MV-4-11 (cell line): ENCODE results near the gene MARVELD2.
"Not testable (repeated sequence)": the region's sequence is repeated elsewhere in the genome, so short reads cannot be mapped to it uniquely, and the experiment has no call there.

Source experiments
- DNase-seq: peaks from one replicate; lab custom pipeline; 2025; lab: John Stamatoyannopoulos, UW

The MARVELD2 gene

DNA sequence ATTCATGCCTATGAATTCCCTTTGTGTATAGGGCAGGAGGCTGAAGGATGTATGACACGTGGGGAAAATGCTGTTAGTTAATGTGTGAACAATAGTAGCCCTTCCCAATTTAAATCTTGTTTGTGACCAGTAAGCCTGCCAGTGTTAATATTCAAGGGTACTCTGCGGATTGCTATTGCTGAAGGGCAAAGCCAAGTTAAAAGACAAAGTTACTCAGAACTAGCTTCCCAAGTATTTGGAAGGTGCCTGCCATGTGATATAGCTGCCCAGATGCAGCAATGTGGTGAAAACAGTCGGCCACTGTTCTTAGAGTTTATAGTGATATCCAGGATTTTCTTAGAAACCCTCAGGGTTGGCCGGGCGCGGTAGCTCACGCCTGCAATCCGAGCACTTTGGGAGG is 34.6 kb downstream of the MARVELD2 start:
- DNase-seq, result no peak

DNA sequence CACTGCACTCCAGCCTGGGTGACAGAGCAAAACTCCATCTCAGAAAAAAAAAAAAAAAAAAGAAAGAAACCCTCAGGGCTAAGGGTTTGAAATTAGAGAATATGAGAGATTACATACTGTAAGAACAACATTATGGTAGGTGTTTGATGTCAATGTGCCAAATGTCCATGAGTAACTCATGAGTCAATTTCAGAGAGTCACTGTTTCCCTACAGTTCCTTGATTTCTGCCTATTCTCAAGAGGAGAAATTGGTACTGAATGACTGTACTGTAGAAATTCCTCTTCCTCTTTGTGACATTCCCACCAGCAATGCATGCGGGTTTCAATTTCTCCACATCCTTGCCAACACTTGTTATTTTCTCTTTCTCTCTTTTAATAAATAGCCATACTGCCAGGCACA is 35.2 kb downstream of the MARVELD2 start:
- DNase-seq, result peak; percentile 28

DNA sequence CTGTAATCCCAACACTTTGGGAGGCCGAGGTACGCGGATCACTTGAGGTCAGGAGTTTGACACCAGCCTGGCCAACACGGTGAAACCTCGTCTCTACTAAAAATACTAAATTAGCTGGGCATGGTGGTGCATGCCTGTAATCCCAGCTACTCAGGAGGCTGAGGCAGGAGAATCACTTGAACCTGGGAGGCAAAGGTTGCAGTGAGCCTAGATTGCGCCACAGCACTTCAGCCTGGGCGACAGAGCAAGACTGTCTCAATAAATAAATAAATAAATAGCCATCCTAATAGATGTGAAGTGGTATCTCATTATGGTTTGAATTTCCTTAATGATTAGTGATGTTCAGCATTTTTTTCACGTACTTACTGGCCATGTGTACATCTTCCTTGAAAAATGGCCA is 35.6 kb downstream of the MARVELD2 start:
- DNase-seq, result not testable (repeated sequence)

DNA sequence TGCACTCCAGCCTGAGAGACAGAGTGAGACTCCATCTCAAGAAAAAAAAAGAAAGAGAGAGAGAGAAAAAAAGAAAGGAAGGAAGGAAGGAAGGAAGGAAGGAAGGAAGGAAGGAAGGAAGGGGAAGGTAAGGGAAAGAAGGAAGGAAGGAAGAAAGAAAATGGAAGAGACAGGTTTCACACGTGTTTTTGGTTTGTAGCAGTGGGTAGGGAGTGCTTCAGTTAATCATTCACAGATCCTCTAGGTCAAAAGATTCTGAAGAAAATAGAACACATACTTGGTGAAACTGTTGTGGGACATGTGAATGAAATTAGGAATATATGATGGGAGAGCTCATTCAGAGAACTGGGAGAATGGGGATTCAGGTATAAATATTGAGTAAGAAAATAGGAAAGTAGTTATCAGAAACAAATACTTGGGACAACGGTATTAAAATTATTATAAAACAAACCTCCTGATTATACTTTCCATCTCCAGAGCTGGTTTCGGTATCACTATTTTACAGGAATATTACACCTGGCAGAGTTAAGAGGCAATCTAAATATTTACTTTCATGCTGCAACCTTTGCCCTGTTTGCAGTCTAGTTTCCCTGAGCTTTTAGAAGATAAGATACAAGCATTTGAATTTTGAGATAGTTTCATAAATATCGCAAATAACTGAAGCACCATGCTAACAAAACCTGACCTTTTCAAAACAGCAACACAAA is 37.2 kb downstream of the MARVELD2 start:
- no peak for DNase-seq

DNA sequence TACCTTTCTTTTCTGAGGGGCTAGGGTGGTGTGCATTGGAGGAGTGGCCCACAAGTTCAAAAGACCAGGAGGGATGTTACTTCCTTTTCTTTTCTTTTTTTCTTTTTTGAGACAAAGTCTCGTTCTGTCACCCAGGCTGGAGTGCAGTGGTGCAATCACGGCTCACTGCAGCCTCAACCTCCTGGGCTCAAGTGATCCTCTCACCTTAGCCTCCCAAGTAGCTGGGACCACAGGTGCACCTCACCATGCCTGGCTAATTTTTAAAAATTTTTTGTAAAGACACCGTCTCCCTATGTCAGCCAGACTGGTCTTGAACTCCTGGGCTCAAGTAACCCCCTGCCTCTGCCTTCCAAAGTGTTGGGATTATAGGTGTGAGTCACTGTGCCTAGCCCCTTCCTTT is 38.6 kb downstream of the MARVELD2 start:
- not testable (repeated sequence) for DNase-seq

DNA sequence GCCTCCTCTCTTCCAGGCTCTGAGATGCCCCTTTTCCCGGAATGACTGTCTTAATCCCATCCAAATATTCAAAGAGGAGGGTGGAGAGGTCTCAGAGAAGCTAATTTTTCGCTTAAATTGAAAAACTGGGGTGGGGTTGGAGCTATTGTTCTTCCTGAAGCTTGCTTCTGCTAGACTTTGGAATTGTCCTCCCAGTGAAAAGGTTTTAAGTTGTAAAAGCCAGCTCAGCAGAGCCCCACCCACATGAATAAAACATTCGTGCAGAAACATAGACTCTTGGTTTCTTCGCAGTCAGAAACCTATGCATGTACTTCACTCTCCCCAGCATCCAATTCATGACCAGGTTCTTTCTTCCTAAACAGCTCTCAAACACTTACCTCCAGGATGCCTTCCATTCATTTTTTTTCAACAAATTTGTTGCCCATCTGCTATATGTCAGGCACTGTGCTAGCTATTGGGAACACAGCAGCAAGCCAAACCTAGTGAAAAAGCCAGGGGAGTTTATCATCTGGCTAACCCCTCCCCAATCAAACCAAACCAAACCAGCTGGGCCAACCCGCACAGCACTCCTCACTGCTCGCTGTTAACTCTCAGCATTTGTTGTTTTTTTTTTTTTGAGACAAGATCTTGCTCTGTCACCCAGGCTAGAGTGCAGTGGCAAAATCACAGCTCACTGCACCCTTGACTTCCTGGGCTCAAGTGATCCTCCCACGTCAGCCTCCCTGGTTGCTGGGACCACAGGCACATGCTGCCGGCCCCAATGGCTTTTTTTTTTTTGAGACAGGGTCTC is 39.7 kb downstream of the MARVELD2 start:
- no peak for DNase-seq

DNA sequence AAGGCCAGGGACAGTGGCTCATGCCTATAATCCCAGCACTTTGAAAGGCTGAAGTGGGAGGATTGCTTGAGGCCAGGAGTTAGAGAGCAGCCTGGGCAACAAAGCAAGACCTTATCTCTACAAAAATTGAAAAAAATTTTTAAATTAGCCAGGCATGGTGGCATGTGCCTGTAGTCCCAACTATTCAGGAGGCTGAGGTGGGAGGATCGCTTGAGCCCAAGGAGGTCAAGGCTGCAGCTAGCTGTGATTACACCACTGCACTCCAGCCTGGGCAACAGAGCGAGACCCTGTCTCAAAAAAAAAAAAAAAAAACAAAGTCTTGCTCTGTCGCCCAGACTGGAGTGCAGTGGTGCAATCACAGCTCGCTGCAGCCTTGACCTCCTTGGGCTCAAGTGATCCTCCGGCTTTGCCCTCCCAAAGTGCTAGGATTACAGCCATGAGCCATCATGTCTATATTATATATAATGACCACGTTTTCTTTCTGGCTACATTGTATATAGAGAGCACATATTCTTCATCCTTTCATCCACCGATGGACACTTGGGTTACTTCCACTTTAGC is 40.6 kb downstream of the MARVELD2 start:
- DNase-seq, result not testable (repeated sequence)

DNA sequence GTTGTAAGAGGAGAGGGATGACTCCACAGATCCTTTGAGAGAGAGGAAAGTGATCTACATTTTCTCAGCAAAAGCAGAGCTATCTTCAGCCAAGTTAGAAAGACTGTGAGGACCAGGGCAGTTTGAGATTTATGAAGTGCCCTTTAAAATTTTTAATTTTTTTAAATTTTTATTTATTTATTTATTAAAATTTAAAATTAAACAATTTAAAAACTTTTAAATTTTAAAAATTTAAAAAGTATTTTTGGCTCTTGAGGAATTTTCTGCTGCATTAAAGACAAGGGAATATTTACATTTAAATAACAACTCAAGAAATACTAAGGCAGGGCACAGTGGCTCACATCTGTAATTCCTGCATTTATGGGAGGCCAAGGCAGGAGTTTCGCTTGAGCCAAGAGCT is 47.3 kb downstream of the MARVELD2 start:
- DNase-seq, result no peak

DNA sequence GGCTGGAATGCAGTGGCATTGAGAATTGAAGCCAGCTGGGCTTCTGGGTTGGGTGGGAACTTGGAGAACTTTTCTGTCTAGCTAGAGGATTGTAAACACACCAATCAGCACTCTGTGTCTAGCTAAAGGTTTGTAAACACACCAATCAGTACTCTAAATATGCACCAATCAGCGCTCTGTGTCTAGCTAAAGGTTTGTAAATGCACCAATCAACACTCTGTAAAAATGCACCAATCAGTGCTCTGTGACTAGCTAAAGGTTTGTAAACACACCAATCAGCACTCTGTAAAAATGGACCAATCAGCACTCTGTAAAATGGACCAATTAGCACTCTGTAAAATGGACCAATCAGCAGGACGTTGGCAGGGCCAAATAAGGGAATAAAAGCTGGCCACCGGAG is 51.5 kb downstream of the MARVELD2 start:
- DNase-seq, result not testable (repeated sequence)

DNA sequence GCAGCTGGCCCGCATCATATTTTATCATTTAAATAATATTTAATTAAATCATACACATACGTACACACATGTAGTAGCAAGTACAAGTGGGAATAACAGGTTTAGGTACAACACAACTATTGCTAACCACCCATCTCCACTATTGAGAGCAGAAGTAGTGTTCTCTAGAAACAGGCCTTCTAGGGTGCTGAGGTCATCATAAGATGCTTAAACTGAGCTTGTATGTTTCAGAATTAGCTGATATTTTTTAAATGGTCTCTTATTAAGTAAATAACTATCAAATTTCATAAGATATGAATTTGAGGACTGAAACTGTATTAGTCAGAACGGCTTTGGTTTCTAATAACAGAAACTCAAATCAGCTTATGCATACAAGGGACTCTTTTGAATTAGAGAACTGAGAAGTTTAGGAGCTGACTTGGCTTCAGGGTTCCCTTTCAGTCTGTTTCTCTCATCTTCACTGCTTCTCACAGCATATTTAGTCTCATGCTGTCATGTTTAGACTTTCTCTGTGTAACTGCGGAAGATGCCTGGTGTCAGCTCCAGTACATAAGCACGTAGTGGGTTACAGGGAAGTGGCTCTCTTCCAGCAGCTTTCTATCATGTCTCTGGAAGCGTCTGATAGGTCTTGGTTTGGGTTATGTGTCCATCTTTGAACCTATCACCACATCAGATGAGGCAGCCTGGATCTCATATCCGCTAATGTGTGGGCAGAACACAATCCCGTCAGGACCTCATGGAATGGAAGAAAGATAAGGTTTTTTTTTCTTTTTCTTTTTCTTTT is 52.7 kb downstream of the MARVELD2 start:
- DNase-seq, result peak; percentile 29

DNA sequence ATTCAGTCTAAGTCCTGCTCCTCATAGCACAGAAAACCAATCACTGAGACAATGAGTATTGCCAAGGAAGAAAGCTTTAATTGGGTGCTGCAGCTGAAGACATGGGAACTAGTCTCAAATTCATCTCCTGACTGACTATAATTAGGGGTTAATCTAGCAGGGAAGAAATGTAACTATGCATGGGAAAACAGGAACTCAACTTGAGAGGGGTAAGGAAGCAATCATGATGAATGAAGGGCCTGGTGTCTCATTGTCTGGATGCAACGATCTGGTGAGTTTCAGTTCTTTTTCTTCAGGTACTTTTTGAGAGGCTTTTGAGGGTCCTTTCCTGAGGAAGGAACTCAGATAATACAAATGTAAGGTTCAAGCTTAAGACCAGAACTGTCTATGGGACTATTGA is 53.7 kb downstream of the MARVELD2 start:
- DNase-seq, result peak; percentile 78

DNA sequence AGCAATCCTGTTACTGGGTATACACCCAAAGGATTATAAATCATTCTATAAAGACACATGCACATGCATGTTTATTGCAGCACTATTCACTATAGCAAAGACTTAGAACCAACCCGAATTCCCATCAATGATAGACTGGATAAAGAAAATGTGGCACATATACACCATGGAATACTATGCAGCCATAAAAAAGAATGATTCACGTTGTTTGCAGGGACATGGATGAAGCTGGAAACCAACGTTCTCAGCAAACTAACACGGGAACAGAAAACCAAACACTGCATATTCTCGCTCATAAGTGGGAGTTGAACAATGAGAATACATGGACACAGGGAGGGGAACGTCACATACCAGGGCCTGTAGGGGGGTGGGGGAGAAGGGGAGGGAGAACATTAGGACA is 56.6 kb downstream of the MARVELD2 start:
- not testable (repeated sequence) for DNase-seq

DNA sequence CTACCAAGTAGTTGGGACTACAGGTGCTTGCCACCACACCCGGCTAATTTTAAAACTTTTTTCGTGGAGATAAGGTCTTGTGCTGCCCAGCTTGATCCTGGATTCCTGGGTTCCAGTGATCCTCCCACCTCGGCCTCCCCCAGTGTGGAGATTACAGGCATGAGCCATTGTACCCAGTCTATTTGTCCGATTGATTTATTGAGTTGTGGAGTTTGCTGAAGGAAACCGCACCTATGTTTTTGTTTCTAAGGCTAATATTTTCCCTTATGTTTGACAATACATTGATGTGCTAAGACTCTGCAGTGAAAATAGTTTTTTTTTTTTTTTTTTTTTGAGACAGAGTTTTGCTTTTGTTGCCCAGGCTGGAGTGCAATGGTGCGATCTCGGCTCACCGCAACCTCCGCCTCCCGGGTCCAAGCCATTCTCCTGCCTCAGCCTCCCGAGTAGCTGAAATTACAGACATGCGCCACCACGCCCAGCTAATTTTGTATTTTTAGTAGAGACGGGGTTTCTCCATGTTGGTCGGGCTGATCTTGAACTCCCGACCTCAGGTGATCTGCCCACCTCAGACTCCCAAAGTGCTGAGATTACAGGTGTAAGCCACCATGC is 57.7 kb downstream of the MARVELD2 start:
- DNase-seq, result not testable (repeated sequence)

DNA sequence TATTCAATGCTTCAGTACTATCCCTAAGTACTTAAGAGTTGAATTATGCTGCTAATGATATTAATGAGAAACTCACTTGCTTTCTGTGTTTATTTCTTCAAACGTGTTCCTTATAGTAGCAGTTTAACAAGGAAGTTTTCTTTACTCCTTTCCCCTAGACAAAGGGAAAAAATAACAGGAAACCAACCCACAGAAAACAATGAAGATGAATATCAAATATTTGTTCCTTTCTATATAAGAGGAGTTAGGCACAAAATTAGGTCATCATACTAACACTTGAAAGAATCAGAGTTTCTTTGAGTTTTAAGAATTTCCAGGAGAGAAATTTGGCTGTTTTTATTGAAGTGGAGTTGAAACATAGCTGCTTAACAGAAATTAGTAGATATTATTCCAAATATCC is 62.3 kb downstream of the MARVELD2 start:
- no peak for DNase-seq

DNA sequence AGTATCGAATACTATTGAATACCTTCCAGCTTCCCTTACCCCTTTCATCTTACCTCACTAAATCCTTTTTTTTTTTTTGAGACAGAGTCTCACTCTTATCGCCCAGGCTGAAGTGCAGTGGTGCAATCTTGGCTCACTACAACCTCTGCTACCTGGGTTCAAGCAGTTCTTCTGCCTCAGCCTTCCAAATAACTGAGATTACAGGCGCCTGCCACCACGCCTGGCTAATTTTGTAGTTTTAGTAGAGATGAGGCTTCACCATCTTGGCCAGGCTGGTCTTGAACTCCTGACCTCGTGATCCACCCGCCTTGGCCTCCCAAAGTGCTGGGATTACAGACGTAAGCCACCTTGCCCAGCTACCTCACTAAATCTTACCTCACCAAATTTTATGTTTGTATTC is 63.4 kb downstream of the MARVELD2 start:
- not testable (repeated sequence) for DNase-seq

DNA sequence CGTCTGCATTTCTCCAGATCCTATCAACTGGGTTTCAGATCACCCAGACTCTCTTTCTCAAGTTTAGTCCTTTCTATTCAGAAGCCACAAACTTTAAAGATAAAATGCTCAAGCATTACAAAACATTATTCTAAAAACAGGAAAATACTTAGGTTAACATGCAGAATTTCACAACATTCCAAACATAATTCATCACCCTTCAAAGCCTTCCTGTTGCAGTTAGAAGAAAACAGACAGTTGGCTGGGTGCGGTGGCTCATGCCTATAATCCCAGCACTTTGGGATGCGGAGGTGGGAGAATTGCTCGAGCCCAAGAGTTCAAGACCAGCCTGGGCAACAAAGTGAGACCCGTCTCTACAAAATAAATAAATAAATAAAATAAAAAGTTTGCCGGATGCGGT is 70.0 kb downstream of the MARVELD2 start:
- peak; percentile 91 for DNase-seq

DNA sequence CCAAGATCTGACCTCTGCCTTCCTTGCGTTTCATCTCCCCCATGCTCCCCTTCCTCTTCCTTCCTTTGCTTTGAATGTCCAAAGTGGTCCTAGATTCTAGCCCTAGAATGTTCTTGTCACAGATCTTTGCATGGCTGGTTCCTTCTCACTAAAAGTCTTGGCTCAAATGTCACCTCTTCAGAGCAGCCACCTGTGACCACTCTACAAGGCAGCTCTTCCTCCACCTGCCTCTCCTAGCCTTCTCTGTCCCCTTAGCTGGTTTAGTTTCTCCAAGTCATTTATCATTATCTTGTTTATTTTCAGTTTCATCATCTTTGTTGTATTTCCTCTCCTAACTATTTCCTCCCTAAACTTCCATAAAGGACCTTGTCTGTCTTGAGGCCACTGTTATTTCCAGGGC is 70.6 kb downstream of the MARVELD2 start:
- DNase-seq, result no peak

DNA sequence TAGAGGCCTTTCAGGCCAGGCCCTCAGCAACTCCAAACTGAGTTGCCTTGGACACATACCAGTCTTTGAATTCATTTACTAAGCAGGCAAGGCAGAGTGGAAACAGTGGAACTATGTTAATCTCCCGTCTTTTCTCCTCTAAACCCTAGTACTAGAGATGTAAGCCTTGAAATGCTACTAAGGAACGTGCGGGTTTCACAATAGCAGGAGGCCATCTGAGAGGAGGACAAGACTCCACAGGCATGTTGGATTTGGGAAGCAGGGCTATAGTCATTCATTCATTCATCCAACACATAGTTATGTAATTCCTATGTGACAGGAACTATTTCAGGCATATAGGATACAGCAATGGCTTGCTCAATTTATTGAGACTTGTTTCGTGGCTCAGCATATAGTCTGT is 74.3 kb downstream of the MARVELD2 start:
- DNase-seq, result no peak

DNA sequence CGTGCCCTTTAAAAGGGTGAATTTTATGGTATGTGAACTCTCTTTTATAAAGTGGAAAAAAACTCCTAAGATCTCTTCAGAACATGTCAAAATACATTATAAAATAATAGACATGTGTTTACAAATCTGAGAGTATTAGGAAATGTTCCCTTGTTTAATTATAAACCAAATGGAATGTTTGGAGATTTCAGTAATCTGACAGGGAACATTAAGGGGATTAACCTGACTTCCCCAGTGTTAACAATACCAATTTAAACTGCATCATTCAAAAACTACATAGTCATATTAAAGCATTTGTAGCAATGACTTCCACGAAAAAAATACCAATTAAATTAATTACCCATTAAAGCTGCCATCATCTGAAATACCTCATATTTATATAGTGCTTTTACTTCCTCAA is 76.1 kb downstream of the MARVELD2 start:
- DNase-seq, result no peak

DNA sequence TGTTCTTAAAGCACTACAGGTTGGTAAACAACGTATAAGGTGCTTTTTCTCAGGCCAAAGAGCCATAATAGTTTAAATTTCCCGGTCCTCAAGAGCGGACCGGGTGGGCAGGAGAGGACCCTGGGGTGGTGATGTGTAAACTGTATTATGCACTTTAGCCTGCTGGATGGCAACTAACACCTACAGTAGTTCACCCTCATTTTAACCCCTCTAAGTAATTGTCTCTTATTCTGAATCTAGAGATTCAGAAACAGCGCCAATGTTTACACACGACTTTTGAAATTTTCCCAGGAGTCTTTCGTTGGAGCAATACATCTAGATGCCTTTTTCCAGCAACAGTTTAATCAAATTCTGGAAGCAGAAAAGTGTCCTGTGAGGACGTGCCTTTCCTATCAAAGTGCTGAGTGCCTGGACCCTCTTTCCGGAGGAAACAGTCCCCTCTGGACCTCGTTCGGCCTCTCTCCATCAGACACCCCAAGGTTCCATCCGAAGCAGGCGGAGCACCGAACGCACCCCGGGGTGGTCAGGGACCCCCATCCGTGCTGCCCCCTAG is 77.0 kb downstream of the MARVELD2 start:
- DNase-seq, result no peak

DNA sequence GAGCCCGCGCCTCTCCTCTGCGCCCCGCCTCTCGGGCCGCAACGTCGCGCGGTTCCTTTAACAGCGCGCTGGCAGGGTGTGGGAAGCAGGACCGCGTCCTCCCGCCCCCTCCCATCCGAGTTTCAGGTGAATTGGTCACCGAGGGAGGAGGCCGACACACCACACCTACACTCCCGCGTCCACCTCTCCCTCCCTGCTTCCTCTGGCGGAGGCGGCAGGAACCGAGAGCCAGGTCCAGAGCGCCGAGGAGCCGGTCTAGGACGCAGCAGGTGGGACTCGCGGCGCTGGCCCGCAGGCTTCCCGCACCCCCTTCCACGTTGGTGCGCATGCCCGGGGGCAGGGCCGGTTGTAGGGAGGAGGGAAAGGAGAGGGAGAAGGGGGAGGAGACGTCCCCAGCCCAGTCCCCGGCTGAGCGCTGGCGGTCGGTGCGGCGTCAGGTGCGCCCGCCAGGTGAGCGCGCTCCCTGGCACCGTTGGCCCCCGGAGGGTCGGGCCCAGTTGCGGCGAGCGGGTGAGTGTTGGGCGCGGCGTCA is 77.5 kb downstream of the MARVELD2 start, which contains the start of gene OCLN:
Gene OCLN (plus strand): TSS at position 400 of the 532 bp plus-strand sequence. CDS start 11,455 bp downstream, outside the sequence.
- DNase-seq, result no peak
